ENCODE results near the gene STIM1.

The STIM1 gene

DNA sequence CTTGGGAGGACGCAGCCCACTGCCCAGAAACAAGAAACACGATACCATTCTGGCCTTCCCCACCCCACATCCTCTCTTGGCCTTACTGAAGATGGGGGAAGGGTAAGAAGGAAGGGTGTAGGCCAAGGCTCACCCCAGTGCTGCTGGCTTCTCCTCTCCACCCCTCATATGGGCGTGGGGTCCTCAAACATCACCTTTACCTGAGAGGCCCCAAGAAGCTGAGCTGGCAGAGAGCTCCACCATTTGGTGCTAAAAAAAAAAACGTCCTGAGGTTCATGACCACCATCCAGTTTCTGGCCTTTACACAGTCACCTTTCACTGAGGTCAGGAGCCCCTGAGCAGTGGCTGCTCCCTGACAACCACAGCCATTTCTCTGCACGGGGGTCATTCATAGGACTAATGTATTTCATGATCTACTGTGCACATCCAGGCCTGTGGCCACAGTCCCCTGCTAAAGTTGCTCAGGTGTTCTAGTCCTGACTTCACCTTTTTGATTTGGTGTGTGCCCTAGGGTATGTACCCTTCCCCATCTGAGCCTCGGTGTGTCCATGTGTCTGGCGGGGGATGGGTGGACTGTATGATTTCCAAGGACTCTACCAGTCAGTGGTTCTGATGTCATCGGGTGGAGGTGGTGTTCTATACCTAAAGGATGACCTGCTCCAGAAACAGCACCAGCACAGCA, 29.9 kb upstream of the STIM1 start:
- H3K4me3 ChIP-seq (ENCODE audit: low read depth, low read length) = no peak overlapping the region
- DNase-seq = no peak
- TF ChIP-seq, protein P1, sequence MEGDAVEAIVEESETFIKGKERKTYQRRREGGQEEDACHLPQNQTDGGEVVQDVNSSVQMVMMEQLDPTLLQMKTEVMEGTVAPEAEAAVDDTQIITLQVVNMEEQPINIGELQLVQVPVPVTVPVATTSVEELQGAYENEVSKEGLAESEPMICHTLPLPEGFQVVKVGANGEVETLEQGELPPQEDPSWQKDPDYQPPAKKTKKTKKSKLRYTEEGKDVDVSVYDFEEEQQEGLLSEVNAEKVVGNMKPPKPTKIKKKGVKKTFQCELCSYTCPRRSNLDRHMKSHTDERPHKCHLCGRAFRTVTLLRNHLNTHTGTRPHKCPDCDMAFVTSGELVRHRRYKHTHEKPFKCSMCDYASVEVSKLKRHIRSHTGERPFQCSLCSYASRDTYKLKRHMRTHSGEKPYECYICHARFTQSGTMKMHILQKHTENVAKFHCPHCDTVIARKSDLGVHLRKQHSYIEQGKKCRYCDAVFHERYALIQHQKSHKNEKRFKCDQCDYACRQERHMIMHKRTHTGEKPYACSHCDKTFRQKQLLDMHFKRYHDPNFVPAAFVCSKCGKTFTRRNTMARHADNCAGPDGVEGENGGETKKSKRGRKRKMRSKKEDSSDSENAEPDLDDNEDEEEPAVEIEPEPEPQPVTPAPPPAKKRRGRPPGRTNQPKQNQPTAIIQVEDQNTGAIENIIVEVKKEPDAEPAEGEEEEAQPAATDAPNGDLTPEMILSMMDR (IDR thresholded peaks at IDR 0.05; ENCODE audit: low read depth, low read length, missing control alignments) = no peak
- no peak overlapping the region for H3K27ac ChIP-seq
- no peaks in the 10 kb centered on the region for H3K27me3 ChIP-seq (replicated peaks)
- H3K36me3 ChIP-seq (replicated peaks) = peaks cover 35% of the 10 kb centered on the region
- in situ Hi-C loops (cut with HindIII; ENCODE audit: low pct_ligation_motif_present, low sequenced_read_pairs) = loop anchor here (25.0 kb wide), 1 partner anchor 237 kb away; no protein-coding TSS in a partner anchor

DNA sequence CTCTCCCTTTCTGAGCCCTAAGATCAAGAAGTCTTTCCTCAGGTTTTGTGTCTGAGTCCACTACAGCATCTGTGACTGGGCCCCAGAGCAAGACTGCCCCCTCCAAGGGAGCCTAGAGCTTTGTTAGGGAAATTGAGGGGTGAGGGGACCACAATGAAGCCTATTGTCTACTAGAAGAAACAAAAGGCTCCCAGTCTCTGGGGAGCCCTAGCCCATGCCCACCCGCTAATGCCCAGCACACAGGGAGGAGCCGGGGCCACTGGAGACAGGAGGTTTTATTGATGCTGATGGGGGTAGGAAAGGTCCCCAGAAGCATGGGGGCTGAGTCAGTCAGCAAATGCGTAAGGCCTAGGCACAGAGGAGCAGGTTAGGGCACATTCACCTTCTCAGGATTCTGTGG, 28.7 kb upstream of the STIM1 start:
- no peak overlapping the region for H3K27ac ChIP-seq
- H3K36me3 ChIP-seq (replicated peaks) = peaks cover 35% of the 10 kb centered on the region

DNA sequence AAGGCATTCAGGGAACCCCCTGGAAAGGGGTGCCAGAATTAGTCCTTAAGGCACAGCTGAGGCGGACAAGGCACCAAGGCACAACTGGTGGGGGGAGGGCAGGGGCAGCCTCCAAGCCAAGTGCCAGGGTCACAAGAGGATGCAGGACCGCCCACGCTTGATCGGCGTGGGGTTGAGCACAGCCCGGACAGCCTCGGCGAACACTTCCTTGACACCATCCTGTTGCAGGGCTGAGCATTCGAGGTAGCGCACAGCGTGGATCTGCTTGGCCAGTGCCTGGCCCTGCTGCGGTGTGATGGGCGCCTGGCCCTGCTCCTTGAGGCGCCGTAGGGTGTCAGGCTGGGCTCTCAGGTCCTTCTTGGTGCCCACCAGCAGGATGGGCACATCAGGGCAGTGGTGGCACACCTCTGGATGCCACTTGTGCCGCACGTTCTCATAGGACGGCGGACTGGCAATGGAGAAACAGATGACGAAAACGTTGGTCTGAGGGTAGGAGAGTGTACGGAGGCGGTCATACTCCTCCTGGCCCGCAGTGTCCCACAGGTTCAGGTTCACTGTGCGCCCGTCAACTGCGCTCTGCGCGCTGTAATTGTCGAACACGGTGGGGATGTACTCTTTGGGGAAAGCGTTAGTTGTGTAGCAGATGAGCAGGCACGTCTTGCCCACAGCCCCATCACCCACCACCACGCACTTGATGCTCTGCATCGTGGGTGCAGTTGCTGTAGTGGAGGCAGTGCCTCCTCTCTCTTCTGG, 27.9 kb upstream of the STIM1 start:
- Histone ChIP-seq H3K36me3 (replicated peaks) (peaks cover 35% of the 10 kb centered on the region), H3K27me3 (replicated peaks) (no peaks in the 10 kb centered on the region), H3K27ac (no peak overlapping the region), H3K4me3 (ENCODE audit: low read depth, low read length) (no peak overlapping the region)
- DNase-seq = no peak
- TF ChIP-seq, protein P1 (IDR thresholded peaks at IDR 0.05; ENCODE audit: low read depth, low read length, missing control alignments) = no peak
- in situ Hi-C loops (cut with HindIII; ENCODE audit: low pct_ligation_motif_present, low sequenced_read_pairs) = loop anchor here (25.0 kb wide), 1 partner anchor 235 kb away; no protein-coding TSS in a partner anchor

More for the DNA sequence above, 28.7 kb upstream of the STIM1 start:
- TF ChIP-seq, protein P1 (IDR thresholded peaks at IDR 0.05; ENCODE audit: low read depth, low read length, missing control alignments) = no peak
- DNase-seq = no peak
- Histone ChIP-seq H3K4me3 (ENCODE audit: low read depth, low read length) (no peak overlapping the region), H3K27me3 (replicated peaks) (no peaks in the 10 kb centered on the region)
- in situ Hi-C loops (cut with HindIII; ENCODE audit: low pct_ligation_motif_present, low sequenced_read_pairs) = loop anchor here (25.0 kb wide), 1 partner anchor 236 kb away; no protein-coding TSS in a partner anchor

DNA sequence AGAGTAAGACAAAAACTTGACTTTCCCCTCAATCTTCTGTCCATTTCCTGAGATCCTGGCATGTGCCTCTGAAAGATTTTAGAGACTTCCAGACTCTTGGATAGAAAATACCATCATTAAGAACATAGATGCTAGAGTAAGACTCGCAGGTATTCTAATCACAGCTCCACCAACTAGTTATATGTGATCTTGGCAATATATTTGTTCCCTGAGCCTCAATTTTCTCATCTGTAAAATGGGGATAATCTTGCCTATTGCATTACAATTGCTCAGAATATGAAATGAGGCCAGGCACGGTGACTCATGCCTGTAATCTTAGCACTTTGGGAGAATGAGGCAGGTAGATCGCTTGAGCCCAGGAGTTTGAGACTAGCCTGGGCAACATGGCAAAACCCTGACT, 25.4 kb upstream of the STIM1 start:
- no peak overlapping the region for H3K4me3 ChIP-seq (ENCODE audit: low read depth, low read length)
- H3K36me3 ChIP-seq (replicated peaks) = peaks cover 42% of the 10 kb centered on the region
- no peaks in the 10 kb centered on the region for H3K27me3 ChIP-seq (replicated peaks)
- in situ Hi-C loops (cut with HindIII; ENCODE audit: low pct_ligation_motif_present, low sequenced_read_pairs) = loop anchor here (25.0 kb wide), 1 partner anchor 232 kb away; no protein-coding TSS in a partner anchor
- no peak for DNase-seq
- H3K27ac ChIP-seq = no peak overlapping the region
- TF ChIP-seq, protein P1 (IDR thresholded peaks at IDR 0.05; ENCODE audit: low read depth, low read length, missing control alignments) = no peak

DNA sequence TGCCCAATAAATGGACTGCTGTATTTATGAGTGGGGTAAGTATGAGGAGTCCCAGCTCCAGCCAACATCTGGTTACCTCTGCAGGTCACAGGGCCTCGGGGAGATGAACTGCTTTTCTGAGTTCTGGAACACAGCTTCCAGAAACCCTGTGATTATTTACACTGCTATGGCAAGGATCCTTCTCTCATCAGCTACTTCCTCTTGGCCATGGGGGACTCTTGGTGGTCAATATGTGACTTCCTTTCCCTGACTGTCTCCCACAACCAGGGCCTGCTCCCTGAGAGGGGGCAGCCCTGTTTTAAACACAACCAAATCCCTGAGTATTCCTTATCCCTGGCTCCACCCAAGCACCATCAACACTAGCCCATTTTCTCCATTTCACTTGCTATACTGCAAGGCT, 24.7 kb upstream of the STIM1 start:
- TF ChIP-seq, protein P1 (IDR thresholded peaks at IDR 0.05; ENCODE audit: low read depth, low read length, missing control alignments) = no peak
- Histone ChIP-seq H3K27ac (no peak overlapping the region), H3K4me3 (ENCODE audit: low read depth, low read length) (no peak overlapping the region), H3K27me3 (replicated peaks) (no peaks in the 10 kb centered on the region), H3K36me3 (replicated peaks) (peaks cover 44% of the 10 kb centered on the region)
- DNase-seq = no peak
- in situ Hi-C loops (cut with HindIII; ENCODE audit: low pct_ligation_motif_present, low sequenced_read_pairs) = loop anchor here (25.0 kb wide), 1 partner anchor 232 kb away; no protein-coding TSS in a partner anchor

Measured in brain microvascular endothelial cell (primary cell).